Lung (tissue), 12 donors: ENCODE data around the gene TRA2A. TPM values are rescaled to one million over a fixed set of nuclear protein-coding genes. Genes with fewer than 3 reads are reported as not detected.

Experiments used
- ATAC-seq: fragments of 200-7000 bp; cut with Tn5 transposase; one replicate; pipeline ENCODE4 v1.9.1; 2020; ENCODE audit warnings: moderate number of reproducible peaks; ENCODE audit not compliant: insufficient read depth, low FRiP score
- DNase-seq, 3 donors: peaks; one replicate each; pipeline ENCODE4 v3.0.0-alpha.2; 2013 to 2017
- H3K27ac ChIP-seq, 2 donors: one replicate each; pipeline ENCODE4 v1.5.1; 2013; ENCODE audit warnings: mild to moderate bottlenecking in 2 of 2, moderate library complexity in 2 of 2, control low read depth in 1 of 2, inconsistent platforms in 1 of 2, low read depth in 1 of 2, low read length in 1 of 2
- H3K27me3 ChIP-seq, 3 donors: one replicate each; pipeline ENCODE4 v1.5.1; 2013; ENCODE audit warnings: low read length in 2 of 3; ENCODE audit not compliant: control insufficient read depth in 3 of 3, insufficient read depth in 3 of 3
- H3K36me3 ChIP-seq, 4 donors: one replicate each; pipeline ENCODE4 v1.5.1; 2013; ENCODE audit warnings: low read length in 4 of 4, mild to moderate bottlenecking in 1 of 4, moderate library complexity in 1 of 4; ENCODE audit not compliant: control insufficient read depth in 4 of 4, insufficient read depth in 4 of 4
- H3K4me1 ChIP-seq, 5 donors: one replicate each; pipeline ENCODE4 v1.5.1; 2013; ENCODE audit warnings: low read length in 5 of 5, mild to moderate bottlenecking in 2 of 5, moderate library complexity in 1 of 5; ENCODE audit not compliant: control insufficient read depth in 5 of 5, insufficient read depth in 5 of 5
- H3K4me3 ChIP-seq: one replicate; pipeline ENCODE4 v1.5.1; 2013; ENCODE audit warnings: mild to moderate bottlenecking, control low read depth, moderate library complexity
- H3K9ac ChIP-seq, 2 donors: one replicate each; pipeline ENCODE4 v1.5.1; 2013; ENCODE audit warnings: low read length in 2 of 2, control low read depth in 1 of 2; ENCODE audit not compliant: insufficient read depth in 1 of 2
- H3K9me3 ChIP-seq, 4 donors: one replicate each; pipeline ENCODE4 v1.5.1; 2013; ENCODE audit warnings: low read length in 3 of 4, mild to moderate bottlenecking in 1 of 4, moderate library complexity in 1 of 4; ENCODE audit not compliant: control insufficient read depth in 4 of 4, insufficient read depth in 3 of 4
- CTCF ChIP-seq: IDR thresholded peaks from 2 replicates; pipeline ENCODE4 v1.5.1; 2012; ENCODE audit warnings: mild to moderate bottlenecking; ENCODE audit errors: control extremely low read depth, extremely low read depth
- WGBS, 2 donors: extraction: QIAGEN DNeasy Blood & Tissue Kit; methylation state at CpG; one replicate each; pipeline ENCODE4 v1.1.7; 2013; 5-methylcytosine and 5-hydroxymethylcytosine counted together
- polyA plus RNA-seq, 2 donors: library from polyadenylated mRNA; stranded (reverse); fragments of 200-250 nt; gene quantifications; one replicate each; pipeline ENCODE4 v1.2.1, GENCODE V29; 2013
- total RNA-seq, 2 donors: library from RNA; depleted of rRNA in 1 of 2; stranded (reverse); fragments of >200 nt in 1 of 2; gene quantifications; one replicate each; pipeline ENCODE4 v1.2.1, GENCODE V29; 2014 to 2021
- donor health status: control.
- donor health status: control.
- donor health status: Bipolar disorder and iron deficiency.
- donor health status: healthy.
- donor health status: DM: yes; HTN: yes; CAD: no.

The TRA2A gene
- total and polyA plus RNA-seq, 4 donors = 46.3 to 99.0 (median 82.4) TPM

GRCh38 chr7:23544913-23545354 lies 13.2 kb upstream of the TRA2A start:
- no peak overlapping the region for H3K27ac ChIP-seq
- WGBS, 2 donors = 16 to 36% methylated on average over 2 of the region's 2 CpGs
- no peaks in the 10 kb centered on the region for H3K4me1 ChIP-seq
- TF ChIP-seq CTCF = no peak
- H3K36me3 ChIP-seq = no peaks in the 10 kb centered on the region
- no peaks in the 10 kb centered on the region for H3K9me3 ChIP-seq
- ATAC-seq = no peak
- peak in 1 of 3 donors; percentile 43 for DNase-seq
- no peak overlapping the region for H3K9ac ChIP-seq
- no peaks in the 10 kb centered on the region for H3K27me3 ChIP-seq
- no peak overlapping the region for H3K4me3 ChIP-seq

- no peak for ATAC-seq
- Histone ChIP-seq H3K9ac (no peak overlapping the region), H3K4me3 (no peak overlapping the region), H3K36me3 (no peaks in the 10 kb centered on the region), H3K27ac (no peak overlapping the region), H3K4me1 (no peaks in the 10 kb centered on the region), H3K9me3 (no peaks in the 10 kb centered on the region), H3K27me3 (no peaks in the 10 kb centered on the region)
- WGBS, 2 donors = 99 to 100% methylated on average over 3 of the region's 3 CpGs
- DNase-seq = no peak
- no peak for TF ChIP-seq CTCF
Measured at GRCh38 chr7:23542752-23543151, 11.0 kb upstream of the TRA2A start.

- no peaks in the 10 kb centered on the region for H3K9me3 ChIP-seq
- no peak overlapping the region for H3K4me3 ChIP-seq
- WGBS, 2 donors = 50% methylated on average over 4 of the region's 4 CpGs
- ATAC-seq (no peak), DNase-seq (no peak)
- no peak for TF ChIP-seq CTCF
- no peaks in the 10 kb centered on the region for H3K4me1 ChIP-seq
- H3K27me3 ChIP-seq = no peaks in the 10 kb centered on the region
- H3K9ac ChIP-seq = no peak overlapping the region
- no peak overlapping the region for H3K27ac ChIP-seq
- no peaks in the 10 kb centered on the region for H3K36me3 ChIP-seq
Measured at GRCh38 chr7:23539494-23539907, 7.7 kb upstream of the TRA2A start.

- no peak overlapping the region for H3K27ac ChIP-seq
- DNase-seq (no peak), ATAC-seq (no peak)
Measured at GRCh38 chr7:23538301-23538700, 6.5 kb upstream of the TRA2A start.

More at GRCh38 chr7:23538301-23538700, 6.5 kb upstream of the TRA2A start:
- Histone ChIP-seq H3K4me1 (no peaks in the 10 kb centered on the region), H3K4me3 (no peak overlapping the region), H3K27me3 (no peaks in the 10 kb centered on the region), H3K36me3 (no peaks in the 10 kb centered on the region), H3K9me3 (no peaks in the 10 kb centered on the region), H3K9ac (no peak overlapping the region)
- 95 to 100% methylated on average over 3 of the region's 3 CpGs for WGBS, 2 donors
- no peak for TF ChIP-seq CTCF
